ENCODE measurements around the gene CHEK1. TPM values are rescaled to one million over a fixed set of nuclear protein-coding genes. Genes with fewer than 3 reads are reported as not detected.
"Not testable (repeated sequence)": the region's sequence is repeated elsewhere in the genome, so short reads cannot be mapped to it uniquely, and the experiment has no call there.

Gene CHEK1
- polyA plus RNA-seq (ENCODE audit: insufficient read depth in 1 of 5, insufficient read length in 5 of 5, low replicate concordance in 1 of 5): 10 to 100 TPM; 13.7 to 29.6 (median 24.5) TPM
- long read RNA-seq, donor 1, partial matches to known transcripts: 0 of 1 reads
- long read RNA-seq, donor 1, other reads (novel, unspliced or antisense): 0 of 1 reads
- long read RNA-seq, donor 2: 0 reads
- long read RNA-seq, donor 3: 0 reads
- long read RNA-seq, donor 4: 0 reads
- long read RNA-seq, donor 5, partial matches to known transcripts: 0 of 1 reads
- long read RNA-seq, donor 5, other reads (novel, unspliced or antisense): 0 of 1 reads
- long read RNA-seq, donor 6, full-length matches to known transcripts: 2 of 2 reads
- long read RNA-seq, donor 6, partial matches to known transcripts: 0 of 2 reads
- long read RNA-seq, donor 6, other reads (novel, unspliced or antisense): 0 of 2 reads
- long read RNA-seq, donor 7, partial matches to known transcripts: 0 of 1 reads
- long read RNA-seq, donor 7, other reads (novel, unspliced or antisense): 0 of 1 reads
- long read RNA-seq, donor 8, full-length matches to known transcripts: 3 of 3 reads
- long read RNA-seq, donor 8, partial matches to known transcripts: 0 of 3 reads
- long read RNA-seq, donor 8, other reads (novel, unspliced or antisense): 0 of 3 reads

GRCh38 chr11:125624756-125625213 is at the start of gene CHEK1:
CHEK1 (plus strand) TSS chr11:125625163; CDS start chr11:125626769, 1,606 bp downstream.
- DNase-seq: no peak

- not testable (repeated sequence) for DNase-seq
These were observed 47.8 kb upstream of the CHEK1 start for GRCh38 chr11:125577181-125577580.

DNA sequence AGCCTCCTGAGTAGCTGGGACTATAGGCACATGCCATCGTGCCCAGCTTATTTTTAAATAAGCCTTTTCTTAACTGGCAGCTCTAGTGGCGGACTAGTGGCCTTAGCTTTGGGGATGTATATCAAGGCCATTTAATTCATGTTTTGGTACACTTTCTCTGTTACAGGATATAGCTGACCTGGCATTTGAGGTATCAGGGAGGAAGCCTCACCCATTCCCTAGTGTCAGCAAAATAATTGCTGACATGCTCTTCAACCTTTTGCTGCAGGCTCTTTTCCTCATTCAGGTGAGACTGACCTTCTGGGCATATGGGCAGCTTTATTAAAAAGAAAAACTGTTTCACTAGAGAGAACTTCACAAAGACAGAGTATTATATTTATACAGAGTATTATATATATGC is 46.2 kb upstream of the CHEK1 start:
- no peak for DNase-seq

DNA sequence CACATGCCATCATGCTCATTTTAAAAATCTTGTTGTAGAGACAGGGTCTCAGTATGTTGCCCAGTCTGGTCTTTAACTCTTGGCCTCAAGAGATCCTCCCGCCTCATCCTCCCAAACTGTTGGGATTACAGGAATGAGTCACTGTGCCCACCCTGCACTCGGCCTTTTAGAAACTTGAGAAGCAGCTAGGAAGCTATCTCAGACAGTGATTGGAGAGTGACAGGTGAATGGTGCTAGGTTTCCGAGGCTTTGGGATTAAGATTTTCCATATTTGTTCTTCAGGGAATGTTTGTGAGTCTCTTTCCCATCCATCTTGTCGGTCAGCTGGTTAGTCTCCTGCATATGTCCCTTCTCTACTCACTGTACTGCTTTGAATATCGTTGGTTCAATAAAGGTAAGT is 45.2 kb upstream of the CHEK1 start:
- DNase-seq: no peak

- DNase-seq: no peak
These were observed 41.5 kb upstream of the CHEK1 start for GRCh38 chr11:125583496-125583895.

- DNase-seq: no peak
These were observed 39.5 kb upstream of the CHEK1 start for GRCh38 chr11:125585487-125585886.

- no peak for DNase-seq
These were observed 38.3 kb upstream of the CHEK1 start for GRCh38 chr11:125586623-125587022.

DNA sequence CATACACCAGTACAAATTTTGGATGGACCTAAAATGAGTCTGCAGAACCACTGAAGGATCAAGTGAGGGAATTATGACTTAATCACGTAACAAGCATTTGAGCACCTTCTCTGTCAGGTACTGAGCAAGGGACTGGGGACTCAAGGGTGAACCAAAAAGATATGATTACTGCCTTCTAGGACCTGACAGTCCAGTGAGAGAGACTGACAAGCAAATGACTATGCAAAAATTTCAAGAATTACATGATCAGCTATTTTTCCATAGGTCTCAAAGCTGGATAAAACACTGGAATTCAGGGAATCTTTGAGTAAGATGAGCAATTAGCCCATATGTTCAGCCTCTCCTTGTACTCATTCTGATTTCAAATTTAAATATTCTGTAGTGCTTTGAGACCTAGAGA is 37.5 kb upstream of the CHEK1 start:
- DNase-seq: no peak

GRCh38 chr11:125588505-125588904 is 36.5 kb upstream of the CHEK1 start:
- no peak for DNase-seq

DNA sequence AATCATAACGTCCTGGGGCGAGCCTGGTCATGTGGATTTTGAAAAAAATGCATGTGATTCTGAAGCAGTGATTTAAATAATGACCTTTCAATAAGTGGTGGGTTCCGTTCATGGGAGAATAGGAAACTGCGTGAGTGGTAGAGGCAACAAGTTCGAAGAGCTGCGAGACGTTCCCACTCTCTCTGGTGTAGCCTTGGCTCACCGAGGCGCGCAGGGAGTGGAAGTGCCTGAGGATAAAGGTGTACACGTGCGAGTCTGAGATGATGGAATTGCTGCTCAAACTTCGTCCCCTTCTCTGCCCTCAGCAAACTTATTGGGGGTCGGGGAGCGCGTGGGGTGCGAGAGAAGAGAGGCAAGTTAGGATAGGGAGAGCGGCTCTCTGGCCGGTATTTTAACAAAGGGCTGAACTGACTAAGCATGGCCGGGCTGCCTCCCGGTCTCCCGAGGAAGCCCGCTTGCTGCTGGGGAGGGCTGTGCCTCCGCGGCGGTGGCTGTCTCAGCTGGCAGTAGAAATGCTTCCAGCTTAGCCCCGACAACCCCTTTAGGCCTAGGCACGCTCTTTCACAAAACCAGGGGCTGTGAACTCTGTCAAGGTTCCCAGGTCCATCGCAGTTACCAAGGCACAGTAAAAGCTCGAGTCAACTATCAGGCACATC is 33.2 kb upstream of the CHEK1 start:
- DNase-seq: no peak

DNA sequence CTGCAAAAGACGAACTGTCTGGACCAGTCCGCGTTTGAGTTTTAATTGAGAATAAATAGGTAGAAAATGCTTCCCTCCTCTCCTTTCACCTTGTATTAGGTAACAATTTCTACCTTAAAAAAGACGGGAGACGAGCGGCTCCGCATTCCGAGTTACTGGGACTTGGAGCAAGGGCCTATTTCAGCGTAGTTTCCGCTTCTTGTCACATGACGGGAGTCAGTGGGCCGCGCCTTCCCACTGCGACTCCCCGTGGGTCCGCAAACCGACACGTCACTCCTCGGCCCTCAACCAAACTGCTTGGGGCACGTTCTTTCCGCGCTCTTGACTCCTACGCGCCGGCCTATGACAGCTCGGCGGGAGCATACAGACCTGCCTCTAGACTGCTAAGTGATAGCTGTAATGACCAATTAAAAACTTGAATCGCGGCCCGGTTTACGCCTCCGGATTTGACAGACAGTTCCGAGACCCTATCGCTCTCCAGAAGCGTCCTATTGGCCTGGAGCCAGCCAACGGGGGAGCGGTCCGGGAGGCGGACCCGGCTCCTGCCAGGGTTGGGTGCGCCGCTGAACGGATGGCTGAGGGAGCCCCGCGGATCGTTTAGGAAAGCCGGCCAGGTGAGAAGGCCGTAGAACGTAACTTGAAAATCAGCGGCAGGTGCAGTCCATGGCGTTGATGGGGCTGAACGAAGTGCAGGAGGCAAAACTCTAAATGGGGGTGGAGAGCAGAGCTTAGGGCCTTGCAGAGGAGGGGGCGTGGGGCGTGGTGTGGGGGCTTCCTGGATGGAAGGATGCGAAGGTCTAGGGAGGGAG is 32.5 kb upstream of the CHEK1 start, which contains the start of gene STT3A:
Gene STT3A, plus strand, starts transcription at position 548 of the 809 bp plus-strand sequence. CDS start 3,064 bp downstream, outside the sequence.
- peak; percentile 100 for DNase-seq

- peak in 1 of 2 donors; percentile 6 for DNase-seq
These were observed 31.7 kb upstream of the CHEK1 start for GRCh38 chr11:125593114-125593820.

- no peak for DNase-seq
These were observed 30.0 kb upstream of the CHEK1 start for GRCh38 chr11:125594958-125595357.

DNA sequence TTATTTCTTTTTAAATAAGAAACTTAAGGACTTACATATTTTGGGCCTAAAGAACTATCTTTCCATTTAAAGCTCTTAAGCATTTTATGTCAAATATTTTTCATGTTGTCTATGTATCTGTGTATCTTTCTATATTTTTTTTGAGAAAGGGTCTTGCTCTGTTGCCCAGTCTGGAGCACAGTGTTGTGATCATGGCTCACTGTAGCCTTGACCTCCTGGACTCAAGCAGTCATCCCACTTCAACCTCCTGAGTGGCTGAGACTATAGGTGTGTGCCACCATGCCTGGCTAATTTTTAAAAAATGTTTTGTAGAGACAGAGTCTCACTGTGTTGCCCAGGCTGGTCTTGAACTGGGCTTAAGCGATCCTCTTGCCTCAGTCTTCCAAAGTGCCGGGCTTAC is 24.3 kb upstream of the CHEK1 start:
- no peak for DNase-seq

GRCh38 chr11:125603207-125603606 is 21.8 kb upstream of the CHEK1 start:
- no peak for DNase-seq

- no peak for DNase-seq
These were observed 19.5 kb upstream of the CHEK1 start for GRCh38 chr11:125605417-125605816.

GRCh38 chr11:125609545-125609944 is 15.4 kb upstream of the CHEK1 start:
- no peak for DNase-seq

DNA sequence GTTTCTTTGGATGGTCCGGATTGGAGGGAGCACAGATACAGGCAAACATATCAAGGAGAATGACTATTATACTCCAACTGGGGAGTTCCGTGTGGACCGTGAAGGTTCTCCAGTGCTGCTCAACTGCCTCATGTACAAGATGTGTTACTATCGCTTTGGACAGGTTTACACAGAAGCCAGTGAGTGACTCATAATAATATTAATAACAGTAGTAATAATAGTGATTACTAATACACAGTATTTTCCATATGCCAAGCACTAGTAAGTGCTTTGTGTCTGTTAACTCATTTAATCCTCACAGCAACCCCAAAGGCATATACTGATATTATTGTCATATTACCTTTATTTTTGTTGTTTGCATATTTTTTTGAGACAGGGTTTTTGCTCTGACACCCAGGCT is 6.6 kb upstream of the CHEK1 start:
- no peak for DNase-seq

DNA sequence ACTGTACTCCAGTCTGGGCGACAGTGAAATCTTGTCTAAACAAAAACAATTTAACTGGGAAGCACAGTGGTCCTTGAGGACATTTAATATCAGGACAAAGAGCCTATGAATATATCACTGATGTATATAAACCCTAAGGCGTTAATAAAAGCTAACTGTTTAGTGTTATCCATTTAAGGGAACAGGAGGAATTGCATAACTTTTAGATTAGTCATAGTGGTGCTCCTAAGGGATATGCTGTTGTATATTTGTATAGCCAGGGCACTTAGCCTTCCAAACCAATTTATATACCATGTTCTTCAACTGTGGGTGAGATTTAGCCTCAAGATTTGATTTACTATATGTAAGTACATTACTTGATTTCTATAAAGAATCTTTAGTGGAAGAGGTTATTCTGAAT is 3.0 kb upstream of the CHEK1 start:
- no peak for DNase-seq

GRCh38 chr11:125623064-125623463 is 1.9 kb upstream of the CHEK1 start:
- no peak for DNase-seq

DNA sequence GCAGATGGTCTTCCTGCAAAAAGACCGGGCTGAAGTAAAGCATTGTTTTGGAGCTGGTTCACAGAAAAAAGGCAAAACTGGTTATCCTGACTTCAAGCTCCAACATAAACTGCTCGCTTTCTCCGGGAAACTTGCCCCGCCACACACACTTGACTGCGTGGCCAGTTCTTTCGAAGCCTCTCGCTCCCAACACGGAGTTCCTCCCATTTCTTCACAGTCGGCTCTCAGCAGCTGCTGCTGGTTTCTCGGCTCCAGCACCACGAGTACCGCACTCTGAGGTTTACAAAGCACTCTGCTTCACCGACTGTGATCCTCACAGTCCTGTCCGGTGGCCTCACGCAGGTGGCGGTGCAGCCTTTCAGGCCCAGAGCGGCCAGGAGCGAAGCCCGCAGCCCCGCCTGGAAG is 264 bp downstream of the CHEK1 start:
- no peak for DNase-seq
